H1 (cell line): Measurements from ENCODE around the gene KCNIP2. TPM values are rescaled to one million over a fixed set of nuclear protein-coding genes. Genes with fewer than 3 reads are reported as not detected.

Experiments used
- CTCF ChIA-PET: fragments of 300-600 bp; sonication (Branson Sonifier 250); formaldehyde crosslinking; loops from one replicate; lab custom pipeline; 2021; ENCODE audit not compliant: partially characterized antibody; lab: Charles Lee
- POLR2A ChIA-PET: fragments of 300-600 bp; sonication (Branson Sonifier 250); formaldehyde crosslinking; loops from one replicate; lab custom pipeline; 2021; ENCODE audit warnings: inconsistent platforms; ENCODE audit not compliant: partially characterized antibody; lab: Charles Lee
- DNase-seq, 2 experiments: peaks; one replicate each; pipeline versions ENCODE4 v3.0.0 to v3.0.0-alpha.2; 2010 to 2022; ENCODE audit warnings: low spot score in 2 of 2, low read depth in 1 of 2, mixed read lengths in 1 of 2
- FAIRE-seq: peaks from 2 replicates; lab custom pipeline; 2011; peaks lifted over from hg19 to GRCh38; lab: Jason Lieb, UNC
- H2AFZ ChIP-seq: 2 replicates; pipeline ENCODE4 v1.8.1; 2012; ENCODE audit warnings: low read length, inconsistent platforms
- H2AK5ac ChIP-seq: 2 replicates; pipeline ENCODE4 v1.6.1; 2013; ENCODE audit warnings: low read depth, low read length
- H2BK120ac ChIP-seq: replicated peaks from 2 replicates; pipeline ENCODE3; 2013; ENCODE audit warnings: low read depth, low read length, inconsistent platforms
- H2BK12ac ChIP-seq: 2 replicates; pipeline ENCODE4 v1.6.1; 2013; ENCODE audit warnings: low read depth, low read length
- H2BK15ac ChIP-seq: 2 replicates; pipeline ENCODE4 v1.6.1; 2013; ENCODE audit warnings: low read length
- H2BK20ac ChIP-seq: 2 replicates; pipeline ENCODE4 v1.6.1; 2013; ENCODE audit warnings: low read length
- H2BK5ac ChIP-seq: 2 replicates; pipeline ENCODE4 v1.6.1; 2013; ENCODE audit warnings: low read depth, low read length
- H3K14ac ChIP-seq: 2 replicates; pipeline ENCODE4 v1.6.1; 2013; ENCODE audit warnings: inconsistent platforms; ENCODE audit not compliant: insufficient read length
- H3K18ac ChIP-seq: 2 replicates; pipeline ENCODE4 v1.6.1; 2013; ENCODE audit warnings: low read length; ENCODE audit errors: extremely low read depth
- H3K23ac ChIP-seq: 2 replicates; pipeline ENCODE4 v1.6.1; 2013; ENCODE audit warnings: inconsistent platforms; ENCODE audit not compliant: insufficient read length
- H3K23me2 ChIP-seq: 2 replicates; pipeline ENCODE4 v1.6.1; 2013; ENCODE audit warnings: low read depth, low read length
- H3K27ac ChIP-seq: 2 replicates; pipeline ENCODE4 v1.6.1; 2011; ENCODE audit warnings: low read depth, low read length, inconsistent platforms
- H3K27me3 ChIP-seq, 4 experiments: replicated peaks in 1 of 4; 1 replicate in 1 of 4; 2 replicates in 3 of 4; pipeline versions ENCODE4 v1.6.1 to v1.8.1; 2011 to 2013; ENCODE audit warnings: low read length in 3 of 4, mild to moderate bottlenecking in 3 of 4, inconsistent platforms in 2 of 4, mixed read lengths in 2 of 4, moderate library complexity in 1 of 4; ENCODE audit not compliant: control insufficient read depth in 3 of 4, insufficient read depth in 3 of 4; ENCODE audit errors: extremely low read depth in 1 of 4
- H3K36me3 ChIP-seq, 4 experiments: 2 replicates each; pipeline versions ENCODE4 v1.6.1 to v1.8.1; 2011 to 2013; ENCODE audit warnings: mild to moderate bottlenecking in 4 of 4, low read length in 3 of 4, moderate library complexity in 2 of 4, control low read depth in 1 of 4, inconsistent platforms in 1 of 4; ENCODE audit not compliant: insufficient read depth in 4 of 4, control insufficient read depth in 2 of 4
- H3K4ac ChIP-seq: replicated peaks from 2 replicates; pipeline ENCODE3; 2013; ENCODE audit warnings: low read length, low read depth, mixed read lengths, inconsistent platforms; ENCODE audit not compliant: insufficient read length
- H3K4me1 ChIP-seq, 4 experiments: replicated peaks in 1 of 4; 1 replicate in 1 of 4; 2 replicates in 3 of 4; pipeline versions ENCODE4 v1.6.1 to v1.8.1; 2011 to 2013; ENCODE audit warnings: low read length in 3 of 4, inconsistent platforms in 2 of 4, mixed read lengths in 1 of 4; ENCODE audit not compliant: insufficient read depth in 4 of 4, control insufficient read depth in 3 of 4
- H3K4me2 ChIP-seq, 2 experiments: 2 replicates each; pipeline versions ENCODE4 v1.6.1 to v1.8.1; 2011 to 2013; ENCODE audit warnings: low read depth in 2 of 2, low read length in 2 of 2, control low read depth in 1 of 2, inconsistent platforms in 1 of 2, mild to moderate bottlenecking in 1 of 2; ENCODE audit not compliant: insufficient read depth in 1 of 2
- H3K4me3 ChIP-seq, 4 experiments: fragments of 200-600, 300-600 bp in 1 of 4; sonication (generic), shearing (Covaris generic), sonication (Bioruptor Twin) in 1 of 4; 2 replicates each; pipeline versions ENCODE4 v1.5.1 to v1.8.1; 2011 to 2016; ENCODE audit warnings: low read length in 4 of 4, low read depth in 3 of 4, control low read depth in 2 of 4, inconsistent platforms in 2 of 4, mild to moderate bottlenecking in 2 of 4, mixed read lengths in 1 of 4, moderate library complexity in 1 of 4; ENCODE audit not compliant: insufficient read depth in 2 of 4; ENCODE audit errors: extremely low read depth in 1 of 4
- H3K56ac ChIP-seq: replicated peaks from 2 replicates; pipeline ENCODE3; 2013; ENCODE audit warnings: low read depth, mild to moderate bottlenecking, mixed read lengths, low read length, inconsistent platforms; ENCODE audit not compliant: insufficient read length
- H3K79me1 ChIP-seq: 2 replicates; pipeline ENCODE4 v1.6.1; 2013; ENCODE audit warnings: low read depth, low read length, control low read depth
- H3K79me2 ChIP-seq, 2 experiments: 2 replicates each; pipeline versions ENCODE4 v1.6.1 to v1.8.1; 2012 to 2013; ENCODE audit warnings: low read length in 2 of 2, mild to moderate bottlenecking in 2 of 2, inconsistent platforms in 1 of 2; ENCODE audit not compliant: insufficient read depth in 2 of 2, control insufficient read depth in 1 of 2
- H3K9ac ChIP-seq, 4 experiments: replicated peaks in 1 of 4; 1 replicate in 1 of 4; 2 replicates in 3 of 4; pipeline versions ENCODE4 v1.6.1 to v1.8.1; 2011 to 2013; ENCODE audit warnings: low read depth in 3 of 4, low read length in 3 of 4, control low read depth in 2 of 4, mild to moderate bottlenecking in 2 of 4, moderate library complexity in 2 of 4, inconsistent platforms in 1 of 4; ENCODE audit errors: extremely low read depth in 1 of 4
- H3K9me3 ChIP-seq, 2 experiments: 2 replicates each; pipeline versions ENCODE4 v1.6.1 to v1.8.1; 2012 to 2013; ENCODE audit warnings: mild to moderate bottlenecking in 2 of 2, moderate library complexity in 2 of 2, control low read depth in 1 of 2, inconsistent platforms in 1 of 2, low read depth in 1 of 2, low read length in 1 of 2, mixed read lengths in 1 of 2; ENCODE audit not compliant: insufficient read depth in 2 of 2
- H4K20me1 ChIP-seq, 2 experiments: replicated peaks in 1 of 2; 2 replicates each; pipeline versions ENCODE3 to v1.8.1; 2011 to 2013; ENCODE audit warnings: inconsistent platforms in 2 of 2, low read length in 2 of 2, mild to moderate bottlenecking in 1 of 2; ENCODE audit not compliant: insufficient read depth in 2 of 2, control insufficient read depth in 1 of 2
- H4K5ac ChIP-seq: 2 replicates; pipeline ENCODE4 v1.6.1; 2013; ENCODE audit warnings: low read length, low read depth, mixed read lengths, inconsistent platforms; ENCODE audit not compliant: insufficient read length
- H4K8ac ChIP-seq: 2 replicates; pipeline ENCODE4 v1.8.0; 2013; ENCODE audit warnings: mild to moderate bottlenecking, moderate library complexity, low read length, inconsistent platforms; ENCODE audit not compliant: insufficient read depth; ENCODE audit errors: extremely low read depth
- H4K91ac ChIP-seq: replicated peaks from 2 replicates; pipeline ENCODE3; 2013; ENCODE audit warnings: low read length, mixed read lengths, inconsistent platforms; ENCODE audit not compliant: insufficient read length
- CBX5 ChIP-seq: fragments of 300-800, 300-1000 bp; sonication (generic); IDR thresholded peaks from 2 replicates; pipeline ENCODE4 v1.7.1; 2016; ENCODE audit warnings: antibody characterized with exemption, low read length, low read depth
- CTCF ChIP-seq, 3 experiments: IDR thresholded peaks; 1 replicate in 2 of 3; 2 replicates in 1 of 3; pipeline versions ENCODE4 v1.5.1 to v1.6.1; 2011; ENCODE audit warnings: low read length in 3 of 3, mild to moderate bottlenecking in 3 of 3, inconsistent platforms in 2 of 3, low read depth in 1 of 3, moderate library complexity in 1 of 3; ENCODE audit not compliant: insufficient read depth in 1 of 3; ENCODE audit errors: control extremely low read depth in 1 of 3
- E2F6 ChIP-seq: IDR thresholded peaks from 2 replicates; pipeline ENCODE4 v1.6.1; 2012; ENCODE audit warnings: inconsistent platforms
- EGR1 ChIP-seq: IDR thresholded peaks from 2 replicates; pipeline ENCODE4 v1.6.1; 2011; ENCODE audit warnings: low read depth, low read length, borderline replicate concordance
- GTF2F1 ChIP-seq: IDR thresholded peaks from 2 replicates; pipeline ENCODE4 v1.6.1; 2012; ENCODE audit warnings: low read depth, low read length, improper control_type of control experiment, borderline replicate concordance
- KDM1A ChIP-seq: fragments of 200-600, 300-600 bp; sonication (generic); IDR thresholded peaks from 2 replicates; pipeline ENCODE4 v1.7.1; 2016; ENCODE audit warnings: mild to moderate bottlenecking, low read length, borderline replicate concordance
- PHF8 ChIP-seq: fragments of 200-600 bp; sonication (generic); conservative IDR thresholded peaks from 2 replicates; pipeline ENCODE4 v1.7.1; 2012; ENCODE audit warnings: low read depth, mild to moderate bottlenecking, inconsistent platforms, low read length, moderate library complexity
- SIX5 ChIP-seq: IDR thresholded peaks from 2 replicates; pipeline ENCODE4 v1.6.1; 2011; ENCODE audit warnings: mild to moderate bottlenecking, low read depth, low read length
- SP4 ChIP-seq: IDR thresholded peaks from 2 replicates; pipeline ENCODE4 v1.6.1; 2012; ENCODE audit warnings: low read length, inconsistent platforms
- TAF1 ChIP-seq: IDR thresholded peaks from 2 replicates; pipeline ENCODE4 v1.6.1; 2011; ENCODE audit warnings: mild to moderate bottlenecking, low read depth, low read length
- ZNF274 ChIP-seq: IDR thresholded peaks from 2 replicates; pipeline ENCODE4 v1.7.0; 2012; ENCODE audit warnings: low read length, borderline replicate concordance; ENCODE audit errors: extremely low read depth
- WGBS, 2 experiments: shearing (Covaris generic) in 1 of 2; methylation state at CpG; one replicate each; pipeline versions ENCODE4 v1.1.6 to v1.1.7; 2013 to 2015; ENCODE audit warnings: low lambda C conversion rate in 2 of 2, mixed read lengths in 2 of 2, inconsistent platforms in 1 of 2, low coverage in 1 of 2, missing lambda C conversion rate in 1 of 2; ENCODE audit not compliant: insufficient replicate concordance in 2 of 2, insufficient coverage in 1 of 2, insufficient read length in 1 of 2; ENCODE audit errors: extremely low coverage in 1 of 2, missing lambda C conversion rate in 1 of 2; 5-methylcytosine and 5-hydroxymethylcytosine counted together
- polyA plus RNA-seq, 7 experiments: library from polyadenylated mRNA; depleted of rRNA in 3 of 7; stranded (reverse) in 5 of 7; unstranded in 2 of 7; fragments of >200 nt in 5 of 7; fragments of 200-250 nt in 2 of 7; gene quantifications; 1 replicate in 5 of 7; 2 replicates in 1 of 7; 4 replicates in 1 of 7; pipeline versions ENCODE4 v1.2.1 to v1.2.3, GENCODE V29; 2011 to 2013; ENCODE audit warnings: missing spikeins in 2 of 7, mixed read lengths in 2 of 7
- total RNA-seq: library from RNA; stranded (reverse); fragmentation: NEBNext Ultra II Directional; extraction: Animal tissue kit (Norgen Biotek cat#: 25700); gene quantifications from 2 replicates; pipeline ENCODE4 v1.2.1, GENCODE V29; 2021

The KCNIP2 gene
- total and polyA plus RNA-seq, 2 of the 8 experiments (the other 6 are each of a cell fraction or from before 2014, with no cell fraction given), result 2.7 to 6.0 TPM

DNA sequence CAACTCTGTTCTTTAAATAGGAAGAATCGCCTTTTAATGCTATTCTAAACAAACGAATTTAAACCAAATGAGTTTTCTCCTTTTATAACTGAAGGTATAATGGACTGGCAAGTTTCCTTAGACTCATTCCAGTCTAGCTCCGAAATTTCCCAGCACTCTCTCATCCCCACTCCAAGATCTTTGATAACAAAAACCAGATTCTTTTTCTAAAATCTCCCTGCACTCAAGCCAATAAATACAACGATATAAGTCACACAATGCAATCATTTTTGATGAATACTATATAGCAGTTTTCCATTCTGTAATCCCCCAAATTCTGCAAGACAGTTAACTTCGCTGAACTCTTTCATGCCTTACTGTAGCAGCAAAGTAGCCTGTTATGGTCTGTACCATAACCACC, 27.2 kb downstream of the KCNIP2 start:
- no peak overlapping the region for H4K91ac ChIP-seq
- H3K56ac ChIP-seq, result no peak overlapping the region
- no peak overlapping the region for H2BK20ac ChIP-seq
- peaks cover 27 to 36% of the 10 kb centered on the region in 2 experiments for H4K20me1 ChIP-seq
- H3K27ac ChIP-seq, result no peak overlapping the region
- 7% methylated on average over 5 of the region's 5 CpGs; no CpG with 5 or more reads in 1 of the 2 experiments for WGBS, 2 experiments
- no peak overlapping the region for H4K5ac ChIP-seq
- peaks cover 0 to 19% (median 3%) of the 10 kb centered on the region in 4 experiments; a peak in 5 of 8 replicates for H3K36me3 ChIP-seq
- H4K8ac ChIP-seq, result no peak overlapping the region
- H2BK15ac ChIP-seq, result no peak overlapping the region
- POLR2A ChIA-PET, result interaction anchor here (0.7 to 6.0 kb wide), 5 partner anchors 15 to 34 kb away, joined by 3 to 100 read pairs (median 9); partner anchors contain the start of gene NPM3
- peaks cover 0 to 5% (median 0%) of the 10 kb centered on the region in 4 experiments; a peak in 3 of 7 replicates for H3K4me1 ChIP-seq
- H3K4me3 ChIP-seq, result peak overlapping the region; percentile 77 to 98 (median 90)
- no peak overlapping the region for H2BK120ac ChIP-seq
- H3K79me2 ChIP-seq, result peaks cover 47 to 71% of the 10 kb centered on the region in 2 experiments
- no peaks in the 10 kb centered on the region for H3K9me3 ChIP-seq
- no peaks in the 10 kb centered on the region for H3K27me3 ChIP-seq
- H2BK12ac ChIP-seq, result no peak overlapping the region
- DNase-seq (no peak), FAIRE-seq (no peak)
- peaks cover 12% of the 10 kb centered on the region for H3K79me1 ChIP-seq
- no peak overlapping the region for H2BK5ac ChIP-seq
- no peak overlapping the region for H3K4ac ChIP-seq
- H3K4me2 ChIP-seq, result peak overlapping the region; percentile 90 to 92
- H3K9ac ChIP-seq, result peak overlapping the region in 3 of 4 experiments; percentile 11 to 100 (median 25); a peak in 2 of 7 replicates
- no peak overlapping the region for H3K23ac ChIP-seq
- H2AK5ac ChIP-seq, result no peak overlapping the region
- no peak overlapping the region for H3K14ac ChIP-seq
- H2AFZ ChIP-seq, result no peak overlapping the region
- H3K23me2 ChIP-seq, result peaks cover 14% of the 10 kb centered on the region
- H3K18ac ChIP-seq, result no peak overlapping the region
- CTCF ChIA-PET, result interaction anchor here (7.0 kb wide), 1 partner anchor 21 kb away, joined by 46 read pairs; no protein-coding TSS in a partner anchor
- no peak for TF ChIP-seq EGR1
- no peak for TF ChIP-seq TAF1
- TF ChIP-seq CTCF (IDR thresholded peaks at IDR 0.05; ENCODE audit: control extremely low read depth in 1 of 3, insufficient read depth in 1 of 3, low read depth in 1 of 3, low read length in 3 of 3), result no peak
- no peak for TF ChIP-seq E2F6
- no peak for TF ChIP-seq PHF8
- TF ChIP-seq ZNF274, result no peak
- TF ChIP-seq SP4, result no peak
- no peak for TF ChIP-seq KDM1A
- no peak for TF ChIP-seq SIX5
- no peak for TF ChIP-seq GTF2F1
- no peak for TF ChIP-seq CBX5
